Breast epithelium (tissue), 3 donors: ENCODE measurements around the gene S100A1.
"Not testable (repeated sequence)": the region's sequence is repeated elsewhere in the genome, so short reads cannot be mapped to it uniquely, and the experiment has no call there.

Experiments
- CTCF ChIP-seq, 3 donors: fragments of 450-650 bp; IDR thresholded peaks; one replicate each; pipeline ENCODE4 v1.5.1; 2016 to 2017; ENCODE audit warnings: antibody characterized with exemption in 3 of 3, mild to moderate bottlenecking in 3 of 3, moderate library complexity in 3 of 3
- POLR2A ChIP-seq: fragments of 450-650 bp; IDR thresholded peaks from one replicate; pipeline ENCODE4 v1.6.1; 2016; ENCODE audit warnings: antibody characterized with exemption, mild to moderate bottlenecking, moderate library complexity
- POLR2AphosphoS5 ChIP-seq, 3 donors: sonication (generic); formaldehyde crosslinking; IDR thresholded peaks; one replicate each; pipeline ENCODE4 v1.6.1; 2017; ENCODE audit warnings: antibody characterized with exemption in 3 of 3

DNA sequence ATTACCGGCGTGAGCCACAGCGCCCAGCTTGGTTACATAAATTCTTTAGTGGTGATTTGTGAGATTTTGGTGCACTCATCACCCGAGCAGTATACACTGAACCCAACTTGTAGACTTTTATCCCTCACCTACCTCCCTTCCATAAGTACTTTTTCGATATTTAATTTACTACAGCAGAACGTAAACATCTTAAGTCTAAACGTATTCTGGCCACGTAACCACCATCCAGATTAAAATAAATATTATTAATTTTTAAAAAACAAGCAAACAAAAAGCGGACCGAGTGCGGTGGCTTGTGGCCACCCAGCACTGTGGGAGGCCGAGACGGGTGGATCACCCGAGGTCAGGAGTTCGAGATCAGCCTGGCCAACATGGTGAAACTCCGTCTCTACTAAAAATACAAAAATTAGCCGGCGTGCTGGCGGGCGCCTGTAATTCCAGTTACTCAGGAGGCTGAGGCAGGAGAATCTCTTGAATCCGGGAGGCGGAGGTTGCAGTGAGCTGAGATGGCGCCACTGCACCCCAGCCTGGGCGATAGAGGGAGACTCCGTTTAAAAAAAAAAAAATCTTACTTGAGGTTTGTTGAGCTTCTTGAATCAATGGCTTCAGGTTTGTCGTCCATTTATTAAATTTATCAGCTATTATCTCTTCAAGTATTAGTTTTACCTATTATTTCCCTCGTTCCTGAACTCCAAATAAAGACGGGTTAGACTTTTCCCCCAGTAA, 43.6 kb downstream of the S100A1 start:
- peak in 1 of 3 donors; percentile 17 for TF ChIP-seq CTCF (IDR thresholded peaks at IDR 0.05)
- TF ChIP-seq POLR2A; POLR2AphosphoS5 (IDR thresholded peaks at IDR 0.05): not testable (repeated sequence)
